ENCODE results near the gene CPLX1.

CPLX1 gene

GRCh38 chr4:850323-850945, 24.5 kb upstream of the CPLX1 start:
- no peaks in the 10 kb centered on the region for H3K79me1 ChIP-seq (ENCODE audit: low read depth, low read length)
- peaks cover 10 to 60% of the 10 kb centered on the region in 2 donors for H3K36me3 ChIP-seq (replicated peaks in 1 of 2; ENCODE audit: control insufficient read depth in 2 of 2, insufficient read depth in 2 of 2, low read length in 2 of 2)
- no peak overlapping the region for H2AFZ ChIP-seq (ENCODE audit: low read length)
- peak overlapping the region; percentile 24 for H2BK5ac ChIP-seq (ENCODE audit: low read length)
- H3K4me3 ChIP-seq (ENCODE audit: low read length in 2 of 2) = no peak overlapping the region
- no peak overlapping the region for H4K8ac ChIP-seq (ENCODE audit: low read depth, low read length)
- no peak overlapping the region for H2AK5ac ChIP-seq (ENCODE audit: low read depth, low read length)
- no peak overlapping the region for H2BK15ac ChIP-seq (ENCODE audit: low read length)
- peaks cover 0 to 3% of the 10 kb centered on the region in 2 donors for H3K4me1 ChIP-seq (ENCODE audit: control insufficient read depth in 2 of 2, insufficient read depth in 1 of 2, low read depth in 1 of 2, low read length in 2 of 2)
- H3K23ac ChIP-seq (ENCODE audit: low read depth, low read length, poor library complexity) = no peak overlapping the region
- no peaks in the 10 kb centered on the region for H3K27me3 ChIP-seq (ENCODE audit: control insufficient read depth in 3 of 3, insufficient read depth in 3 of 3, low read depth in 1 of 3, low read length in 3 of 3)
- H3K27ac ChIP-seq (replicated peaks; ENCODE audit: low read length) = no peak overlapping the region
- DNase-seq (ENCODE audit: low spot score) = no peak
- WGBS, 2 donors (ENCODE audit: extremely low coverage in 2 of 2, insufficient read length in 2 of 2, insufficient replicate concordance in 1 of 2) = no CpG with 5 or more reads among the region's 18 CpGs
- no peaks in the 10 kb centered on the region for H3K9me3 ChIP-seq (replicated peaks in 1 of 2; ENCODE audit: control insufficient read depth in 2 of 2, insufficient read depth in 1 of 2, low read depth in 1 of 2, low read length in 2 of 2)
- H3K14ac ChIP-seq (ENCODE audit: low read length) = no peak overlapping the region
- no peak overlapping the region for H4K91ac ChIP-seq (ENCODE audit: low read depth, low read length, poor library complexity)
- no peak overlapping the region for H2BK120ac ChIP-seq (ENCODE audit: low read depth, low read length)
- no peak overlapping the region for H3K4me2 ChIP-seq (ENCODE audit: insufficient read depth, low read length, poor library complexity, severe bottlenecking)
- H3K4ac ChIP-seq (ENCODE audit: low read length) = no peak overlapping the region
- H2BK12ac ChIP-seq (ENCODE audit: low read length) = no peak overlapping the region
- H3K9ac ChIP-seq (ENCODE audit: low read depth, low read length, poor library complexity) = peak overlapping the region; percentile 21
- no peak overlapping the region for H3K18ac ChIP-seq (ENCODE audit: low read length)

- Histone ChIP-seq H4K91ac (ENCODE audit: low read depth, low read length, poor library complexity) (no peak overlapping the region), H3K4me3 (ENCODE audit: low read length in 2 of 2) (peak overlapping the region in 1 of 2 donors; percentile 44), H3K9ac (ENCODE audit: low read depth, low read length, poor library complexity) (no peak overlapping the region), H3K79me1 (ENCODE audit: low read depth, low read length) (peaks cover 2% of the 10 kb centered on the region), H2AK5ac (ENCODE audit: low read depth, low read length) (no peak overlapping the region), H3K4ac (ENCODE audit: low read length) (no peak overlapping the region), H2BK120ac (ENCODE audit: low read depth, low read length) (no peak overlapping the region), H2BK15ac (ENCODE audit: low read length) (no peak overlapping the region), H2AFZ (ENCODE audit: low read length) (no peak overlapping the region), H3K14ac (ENCODE audit: low read length) (no peak overlapping the region), H3K9me3 (replicated peaks in 1 of 2; ENCODE audit: control insufficient read depth in 2 of 2, insufficient read depth in 1 of 2, low read depth in 1 of 2, low read length in 2 of 2) (no peaks in the 10 kb centered on the region), H2BK5ac (ENCODE audit: low read length) (no peak overlapping the region), H4K8ac (ENCODE audit: low read depth, low read length) (no peak overlapping the region), H3K4me2 (ENCODE audit: insufficient read depth, low read length, poor library complexity, severe bottlenecking) (no peak overlapping the region), H2BK12ac (ENCODE audit: low read length) (no peak overlapping the region), H3K27me3 (ENCODE audit: control insufficient read depth in 3 of 3, insufficient read depth in 3 of 3, low read depth in 1 of 3, low read length in 3 of 3) (no peaks in the 10 kb centered on the region), H3K18ac (ENCODE audit: low read length) (no peak overlapping the region), H3K36me3 (replicated peaks in 1 of 2; ENCODE audit: control insufficient read depth in 2 of 2, insufficient read depth in 2 of 2, low read length in 2 of 2) (peaks cover 8 to 54% of the 10 kb centered on the region in 2 donors), H3K23ac (ENCODE audit: low read depth, low read length, poor library complexity) (no peak overlapping the region), H3K4me1 (ENCODE audit: control insufficient read depth in 2 of 2, insufficient read depth in 1 of 2, low read depth in 1 of 2, low read length in 2 of 2) (peaks cover 0 to 3% of the 10 kb centered on the region in 2 donors), H3K27ac (replicated peaks; ENCODE audit: low read length) (no peak overlapping the region)
- WGBS, 2 donors (ENCODE audit: extremely low coverage in 2 of 2, insufficient read length in 2 of 2, insufficient replicate concordance in 1 of 2) = no CpG with 5 or more reads among the region's 50 CpGs
- no peak for DNase-seq (ENCODE audit: low spot score)
Measured at GRCh38 chr4:849478-850175, 23.7 kb upstream of the CPLX1 start.

- H3K27me3 ChIP-seq (ENCODE audit: control insufficient read depth in 3 of 3, insufficient read depth in 3 of 3, low read depth in 1 of 3, low read length in 3 of 3) = no peaks in the 10 kb centered on the region
- no peak overlapping the region for H3K14ac ChIP-seq (ENCODE audit: low read length)
- peaks cover 2% of the 10 kb centered on the region for H3K79me1 ChIP-seq (ENCODE audit: low read depth, low read length)
- no peak overlapping the region for H3K27ac ChIP-seq (replicated peaks; ENCODE audit: low read length)
- H3K36me3 ChIP-seq (replicated peaks in 1 of 2; ENCODE audit: control insufficient read depth in 2 of 2, insufficient read depth in 2 of 2, low read length in 2 of 2) = peaks cover 8 to 50% of the 10 kb centered on the region in 2 donors
- H2BK12ac ChIP-seq (ENCODE audit: low read length) = no peak overlapping the region
- no peak overlapping the region for H3K4me2 ChIP-seq (ENCODE audit: insufficient read depth, low read length, poor library complexity, severe bottlenecking)
- H2BK15ac ChIP-seq (ENCODE audit: low read length) = no peak overlapping the region
- no peak overlapping the region for H2AFZ ChIP-seq (ENCODE audit: low read length)
- no peak overlapping the region for H4K91ac ChIP-seq (ENCODE audit: low read depth, low read length, poor library complexity)
- H3K4ac ChIP-seq (ENCODE audit: low read length) = no peak overlapping the region
- H3K9ac ChIP-seq (ENCODE audit: low read depth, low read length, poor library complexity) = no peak overlapping the region
- H3K23ac ChIP-seq (ENCODE audit: low read depth, low read length, poor library complexity) = no peak overlapping the region
- no CpG with 5 or more reads among the region's 27 CpGs for WGBS, 2 donors (ENCODE audit: extremely low coverage in 2 of 2, insufficient read length in 2 of 2, insufficient replicate concordance in 1 of 2)
- H3K9me3 ChIP-seq (replicated peaks in 1 of 2; ENCODE audit: control insufficient read depth in 2 of 2, insufficient read depth in 1 of 2, low read depth in 1 of 2, low read length in 2 of 2) = no peaks in the 10 kb centered on the region
- peaks cover 0 to 3% of the 10 kb centered on the region in 2 donors for H3K4me1 ChIP-seq (ENCODE audit: control insufficient read depth in 2 of 2, insufficient read depth in 1 of 2, low read depth in 1 of 2, low read length in 2 of 2)
- DNase-seq (ENCODE audit: low spot score) = no peak
- no peak overlapping the region for H2BK5ac ChIP-seq (ENCODE audit: low read length)
- no peak overlapping the region for H2AK5ac ChIP-seq (ENCODE audit: low read depth, low read length)
- no peak overlapping the region for H4K8ac ChIP-seq (ENCODE audit: low read depth, low read length)
- H2BK120ac ChIP-seq (ENCODE audit: low read depth, low read length) = no peak overlapping the region
- H3K4me3 ChIP-seq (ENCODE audit: low read length in 2 of 2) = no peak overlapping the region
- H3K18ac ChIP-seq (ENCODE audit: low read length) = no peak overlapping the region
Measured at GRCh38 chr4:848803-849477, 23.0 kb upstream of the CPLX1 start.

- H2BK120ac ChIP-seq (ENCODE audit: low read depth, low read length) = no peak overlapping the region
- no peak overlapping the region for H3K14ac ChIP-seq (ENCODE audit: low read length)
- no peak overlapping the region for H3K4me3 ChIP-seq (ENCODE audit: low read length in 2 of 2)
- peaks cover 2% of the 10 kb centered on the region for H3K79me1 ChIP-seq (ENCODE audit: low read depth, low read length)
- H3K9me3 ChIP-seq (replicated peaks in 1 of 2; ENCODE audit: control insufficient read depth in 2 of 2, insufficient read depth in 1 of 2, low read depth in 1 of 2, low read length in 2 of 2) = no peaks in the 10 kb centered on the region
- DNase-seq (ENCODE audit: low spot score) = no peak
- no peak overlapping the region for H3K4ac ChIP-seq (ENCODE audit: low read length)
- no peak overlapping the region for H3K9ac ChIP-seq (ENCODE audit: low read depth, low read length, poor library complexity)
- H2AFZ ChIP-seq (ENCODE audit: low read length) = no peak overlapping the region
- H2BK12ac ChIP-seq (ENCODE audit: low read length) = no peak overlapping the region
- H3K27me3 ChIP-seq (ENCODE audit: control insufficient read depth in 3 of 3, insufficient read depth in 3 of 3, low read depth in 1 of 3, low read length in 3 of 3) = no peaks in the 10 kb centered on the region
- H4K8ac ChIP-seq (ENCODE audit: low read depth, low read length) = no peak overlapping the region
- H4K91ac ChIP-seq (ENCODE audit: low read depth, low read length, poor library complexity) = no peak overlapping the region
- no peak overlapping the region for H2AK5ac ChIP-seq (ENCODE audit: low read depth, low read length)
- peaks cover 0 to 3% of the 10 kb centered on the region in 2 donors for H3K4me1 ChIP-seq (ENCODE audit: control insufficient read depth in 2 of 2, insufficient read depth in 1 of 2, low read depth in 1 of 2, low read length in 2 of 2)
- no CpG with 5 or more reads among the region's 16 CpGs for WGBS, 2 donors (ENCODE audit: extremely low coverage in 2 of 2, insufficient read length in 2 of 2, insufficient replicate concordance in 1 of 2)
- no peak overlapping the region for H3K4me2 ChIP-seq (ENCODE audit: insufficient read depth, low read length, poor library complexity, severe bottlenecking)
- no peak overlapping the region for H3K23ac ChIP-seq (ENCODE audit: low read depth, low read length, poor library complexity)
- peaks cover 7 to 52% of the 10 kb centered on the region in 2 donors for H3K36me3 ChIP-seq (replicated peaks in 1 of 2; ENCODE audit: control insufficient read depth in 2 of 2, insufficient read depth in 2 of 2, low read length in 2 of 2)
- H3K18ac ChIP-seq (ENCODE audit: low read length) = no peak overlapping the region
- no peak overlapping the region for H3K27ac ChIP-seq (replicated peaks; ENCODE audit: low read length)
- H2BK15ac ChIP-seq (ENCODE audit: low read length) = no peak overlapping the region
- no peak overlapping the region for H2BK5ac ChIP-seq (ENCODE audit: low read length)
Measured at GRCh38 chr4:848307-848691, 22.4 kb upstream of the CPLX1 start.

All from neuronal stem cell (in vitro differentiated cells).